ENCODE results near the gene UTP20. TPM values are rescaled to one million over a fixed set of nuclear protein-coding genes. Genes with fewer than 3 reads are reported as not detected.

The UTP20 gene
- total and polyA plus RNA-seq, 8 donors = 13.1 to 19.4 (median 17.1) TPM

- Histone ChIP-seq H3K27ac (no peak overlapping the region), H3K4me3 (no peak overlapping the region), H3K4me1 (no peaks in the 10 kb centered on the region), H3K36me3 (no peaks in the 10 kb centered on the region), H3K9me3 (no peaks in the 10 kb centered on the region), H3K27me3 (no peaks in the 10 kb centered on the region)
- no peak for ATAC-seq
- TF ChIP-seq CTCF (IDR thresholded peaks at IDR 0.05) = no peak
- no peak for DNase-seq
- intact Hi-C loops (cut with DNase I) = no loop called here
These were observed 150.6 kb downstream of the UTP20 start for GRCh38 chr12:101430456-101430855.

- Histone ChIP-seq H3K4me1 (peaks cover 0 to 14% of the 10 kb centered on the region in 2 donors), H3K27ac (no peak overlapping the region), H3K27me3 (no peaks in the 10 kb centered on the region), H3K4me3 (no peak overlapping the region), H3K9me3 (no peaks in the 10 kb centered on the region), H3K36me3 (no peaks in the 10 kb centered on the region)
- intact Hi-C loops (cut with DNase I) = no loop called here
- DNase-seq (peak in 1 of 4 donors; percentile 2), ATAC-seq (no peak)
- TF ChIP-seq CTCF (IDR thresholded peaks at IDR 0.05) = no peak
These were observed 156.2 kb downstream of the UTP20 start for GRCh38 chr12:101436136-101436535.

Other genes starting within 250 kb of the UTP20 start
- gene SLC5A8, start 69.9 kb upstream of the UTP20 start, total RNA-seq = 1 to 10 TPM; 1.0 to 5.5 TPM
- under 1 TPM in 4 of 6 donors, not detected in 2; 0.04 to 0.23 (median 0.09) TPM for gene SLC5A8, start 69.9 kb upstream of the UTP20 start, polyA plus RNA-seq (ENCODE audit: insufficient read length in 6 of 6)
- gene ARL1, start 127.7 kb downstream of the UTP20 start, total RNA-seq = 100 to 1,000 TPM in 1 of 2 donors, 10 to 100 TPM in 1; 96.2 to 106 TPM
- gene ARL1, start 127.7 kb downstream of the UTP20 start, polyA plus RNA-seq (ENCODE audit: insufficient read length in 6 of 6) = 100 to 1,000 TPM in 5 of 6 donors, 10 to 100 TPM in 1; 90.3 to 124 (median 110) TPM
- gene SPIC, start 195.2 kb downstream of the UTP20 start, total RNA-seq = under 1 TPM in 1 of 2 donors, not detected in 1; 0.39 TPM
- gene SPIC, start 195.2 kb downstream of the UTP20 start, polyA plus RNA-seq (ENCODE audit: insufficient read length in 6 of 6) = not detected